GM23248 (cell line): ENCODE data around the gene KRT3.
"Not testable (repeated sequence)": the region's sequence is repeated elsewhere in the genome, so short reads cannot be mapped to it uniquely, and the experiment has no call there.

Experiments used
- EZH2 ChIP-seq: fragments of 200-600 bp; sonication (generic); IDR thresholded peaks from 2 replicates; pipeline ENCODE4 v1.6.1; 2018; ENCODE audit warnings: antibody characterized with exemption, mild to moderate bottlenecking; ENCODE audit not compliant: insufficient read depth, poor library complexity, severe bottlenecking
- EZH2phosphoT487 ChIP-seq: fragments of 200-600 bp; sonication (generic); IDR thresholded peaks from 2 replicates; pipeline ENCODE4 v1.6.1; 2018; ENCODE audit warnings: antibody characterized with exemption, moderate library complexity, mild to moderate bottlenecking, low read depth; ENCODE audit not compliant: insufficient read depth

DNA sequence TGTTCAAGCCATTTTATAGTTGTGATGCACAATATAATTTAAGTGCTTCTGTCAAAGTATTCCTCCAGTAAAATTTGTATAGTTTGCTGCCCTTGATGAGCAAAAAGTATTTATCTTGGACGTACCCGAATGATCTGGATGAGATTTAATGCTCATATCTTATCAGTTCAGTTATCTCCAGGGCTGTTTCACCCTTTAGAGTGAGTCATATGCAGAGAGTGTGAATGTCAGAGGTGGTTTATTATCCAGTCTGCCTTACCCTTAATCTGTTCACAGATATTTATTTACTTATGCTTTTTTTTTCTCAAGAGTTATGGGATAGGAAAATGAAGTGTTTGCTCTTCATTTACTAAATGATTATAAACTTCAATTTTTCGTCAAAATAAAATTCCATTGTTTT lies 45.4 kb downstream of the KRT3 start:
- not testable (repeated sequence) for TF ChIP-seq EZH2phosphoT487, EZH2
